ENCODE measurements around the gene C1RL.
A peak's percentile ranks its signal among the peaks of the same experiment; 100 is the strongest.

Gene C1RL, protein sequence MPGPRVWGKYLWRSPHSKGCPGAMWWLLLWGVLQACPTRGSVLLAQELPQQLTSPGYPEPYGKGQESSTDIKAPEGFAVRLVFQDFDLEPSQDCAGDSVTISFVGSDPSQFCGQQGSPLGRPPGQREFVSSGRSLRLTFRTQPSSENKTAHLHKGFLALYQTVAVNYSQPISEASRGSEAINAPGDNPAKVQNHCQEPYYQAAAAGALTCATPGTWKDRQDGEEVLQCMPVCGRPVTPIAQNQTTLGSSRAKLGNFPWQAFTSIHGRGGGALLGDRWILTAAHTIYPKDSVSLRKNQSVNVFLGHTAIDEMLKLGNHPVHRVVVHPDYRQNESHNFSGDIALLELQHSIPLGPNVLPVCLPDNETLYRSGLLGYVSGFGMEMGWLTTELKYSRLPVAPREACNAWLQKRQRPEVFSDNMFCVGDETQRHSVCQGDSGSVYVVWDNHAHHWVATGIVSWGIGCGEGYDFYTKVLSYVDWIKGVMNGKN

DNA sequence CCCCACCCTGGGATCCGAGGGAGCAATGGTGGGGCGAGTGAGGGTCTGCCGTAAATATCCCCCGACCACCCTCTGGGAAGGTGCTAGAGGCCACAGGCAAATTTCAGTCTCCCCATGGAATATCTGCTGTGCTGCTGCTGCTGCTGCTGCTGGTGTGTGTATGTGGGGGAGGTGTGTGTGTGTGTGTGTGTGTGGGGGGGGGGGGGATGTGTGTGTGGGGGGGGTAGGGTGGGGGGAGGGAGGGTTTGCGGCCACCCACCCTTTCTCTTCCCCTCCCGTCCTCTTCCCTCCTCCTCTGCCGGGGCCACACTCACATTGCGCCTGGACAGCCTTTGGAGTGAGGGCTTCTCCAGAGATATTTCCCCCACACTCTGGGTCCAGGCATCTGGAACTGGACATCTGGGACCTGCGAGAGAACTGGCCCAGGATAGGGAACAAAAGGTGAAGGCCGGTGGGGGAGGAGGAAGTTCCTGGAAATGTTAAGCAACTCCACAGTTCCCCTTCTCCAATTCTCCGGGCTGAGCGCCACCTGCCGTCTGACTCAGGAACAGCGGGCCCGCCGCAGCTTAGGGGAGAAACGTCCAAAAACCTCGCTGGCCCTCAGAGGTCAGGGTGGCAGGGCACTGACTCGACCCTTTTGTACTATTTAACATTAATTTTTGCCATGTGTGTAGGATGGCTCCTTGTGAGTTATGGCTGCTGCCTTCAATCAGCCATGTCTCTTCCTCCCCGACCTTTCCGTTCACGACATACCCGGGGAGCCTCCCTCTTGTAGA, at the start of gene C1RL:
C1RL (minus strand) TSS at position 419 of the 776 bp plus-strand sequence; CDS start at position 385, 34 bp downstream.
- H3K4me3 Mint-ChIP-seq = peak within 1 kb of the TSS; percentile 95
- H3K4me1 Mint-ChIP-seq = peaks cover 38% of the 10 kb centered on the region

DNA sequence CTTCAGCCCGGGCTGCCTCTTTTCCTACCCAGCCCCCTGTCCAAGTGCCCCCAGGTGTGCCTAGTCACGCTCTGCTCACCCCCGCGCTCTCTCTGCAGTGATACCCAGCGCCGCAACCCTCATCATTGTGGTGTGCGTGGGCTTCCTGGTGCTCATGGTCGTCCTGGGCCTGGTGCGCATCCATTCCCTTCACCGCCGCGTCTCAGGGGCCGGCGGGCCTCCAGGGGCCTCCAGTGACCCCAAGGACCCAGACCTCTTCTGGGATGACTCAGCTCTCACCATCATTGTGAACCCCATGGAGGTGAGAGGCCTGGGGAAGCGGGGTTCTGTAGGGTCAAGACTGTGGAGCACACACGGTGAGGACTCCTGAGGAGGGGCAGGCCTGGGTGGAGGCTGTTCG, 48.4 kb upstream of the C1RL start:
- Mint-ChIP-seq H3K36me3 (ENCODE audit: low read depth) (no peaks in the 10 kb centered on the region), H3K27me3 (peaks cover 5% of the 10 kb centered on the region), H3K9me3 (no peaks in the 10 kb centered on the region), H3K4me1 (no peaks in the 10 kb centered on the region), H3K4me3 (no peak overlapping the region), H3K27ac (peak overlapping the region; percentile 34)
- no peak for ATAC-seq
- no peak for DNase-seq

More for the DNA sequence above, at the start of gene C1RL:
- H3K9me3 Mint-ChIP-seq = peaks cover 12% of the 10 kb centered on the region
- ATAC-seq (peak; percentile 50), DNase-seq (peak; percentile 94)
- peaks cover 24% of the 10 kb centered on the region for H3K36me3 Mint-ChIP-seq (ENCODE audit: low read depth)
- peak within 1 kb of the TSS; percentile 97 for H3K27ac Mint-ChIP-seq
- H3K27me3 Mint-ChIP-seq = no peaks in the 10 kb centered on the region

DNA sequence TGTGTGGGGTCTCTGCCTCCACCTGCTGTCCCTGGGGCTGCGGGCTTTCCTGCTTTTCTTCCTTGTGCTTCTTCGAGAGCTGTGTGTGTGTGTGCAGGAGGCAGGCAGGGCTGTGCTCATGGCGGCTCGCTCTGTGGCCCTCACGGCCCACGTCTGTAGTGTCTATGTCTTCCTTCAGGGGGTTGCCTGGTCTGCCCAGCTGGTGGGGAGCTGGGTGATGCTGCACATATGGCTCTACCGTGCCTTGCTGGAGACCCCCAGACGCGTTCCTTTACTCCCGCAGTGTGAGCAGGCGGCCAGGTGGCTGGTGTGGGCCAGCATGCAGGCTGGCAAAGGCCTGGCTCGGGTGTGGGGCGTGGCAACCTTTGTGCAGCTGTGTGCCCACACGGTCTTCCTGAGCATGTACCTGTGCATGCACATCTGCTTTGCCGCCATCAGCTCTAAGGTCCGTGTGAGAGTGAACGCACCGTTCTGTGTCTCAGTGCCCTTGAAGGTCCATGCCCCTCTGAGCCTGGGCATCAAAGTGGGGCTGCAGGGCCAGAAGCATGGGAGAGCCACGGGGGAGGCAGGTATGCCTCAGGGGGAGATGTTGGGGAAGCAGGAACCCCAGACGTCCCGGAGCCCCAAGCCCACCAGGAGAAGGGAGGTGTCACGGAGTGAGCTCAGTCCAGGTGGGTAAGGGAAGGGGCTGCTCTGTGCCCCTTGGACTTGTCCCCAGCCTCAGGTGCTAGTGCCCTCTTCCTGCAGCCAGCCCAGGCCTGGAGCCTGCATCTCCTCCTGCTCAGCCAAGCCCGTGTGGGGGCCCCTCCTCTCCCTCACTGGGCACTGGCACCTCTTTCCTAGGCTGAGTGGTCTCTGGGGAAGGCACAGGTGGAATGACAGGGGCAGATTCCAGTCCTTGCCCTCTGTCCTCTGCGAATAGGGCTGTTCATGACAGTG, 47.5 kb upstream of the C1RL start:
- H3K27ac Mint-ChIP-seq = no peak overlapping the region
- DNase-seq = no peak
- no peaks in the 10 kb centered on the region for H3K27me3 Mint-ChIP-seq
- no peak overlapping the region for H3K4me3 Mint-ChIP-seq
- H3K36me3 Mint-ChIP-seq (ENCODE audit: low read depth) = no peaks in the 10 kb centered on the region
- ATAC-seq = no peak
- H3K9me3 Mint-ChIP-seq = no peaks in the 10 kb centered on the region
- no peaks in the 10 kb centered on the region for H3K4me1 Mint-ChIP-seq

DNA sequence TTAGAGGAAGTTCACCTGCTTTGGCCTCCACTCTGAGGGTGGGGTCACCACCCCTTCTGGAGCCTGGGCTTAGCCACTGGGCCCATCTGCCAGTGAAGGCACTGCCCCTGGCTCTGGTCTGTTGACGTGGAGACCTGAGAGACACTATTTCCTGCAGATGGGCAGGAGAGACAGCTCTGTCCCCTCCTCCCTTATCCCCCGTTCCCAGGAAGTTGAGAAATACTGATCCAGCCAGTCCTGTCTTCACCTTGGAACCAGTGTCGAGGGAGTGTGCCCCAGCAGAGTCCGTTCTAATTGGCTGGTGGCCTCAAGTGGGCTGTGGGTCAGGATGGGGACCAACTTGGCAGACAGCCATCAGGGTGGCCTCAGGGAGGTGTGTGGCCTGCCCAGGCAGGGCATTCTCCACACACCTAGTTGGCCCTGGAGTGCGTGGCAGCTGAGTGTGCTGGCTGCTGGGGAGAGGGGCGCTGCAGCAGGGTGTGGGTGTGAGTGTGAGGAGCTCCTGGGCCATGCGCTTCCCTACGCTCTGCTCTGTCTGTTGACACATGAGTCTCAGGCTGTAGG, 46.5 kb upstream of the C1RL start:
- H3K9me3 Mint-ChIP-seq = no peaks in the 10 kb centered on the region
- no peaks in the 10 kb centered on the region for H3K27me3 Mint-ChIP-seq
- no peak overlapping the region for H3K4me3 Mint-ChIP-seq
- DNase-seq = no peak
- H3K4me1 Mint-ChIP-seq = no peaks in the 10 kb centered on the region
- H3K27ac Mint-ChIP-seq = no peak overlapping the region
- ATAC-seq = no peak
- H3K36me3 Mint-ChIP-seq (ENCODE audit: low read depth) = no peaks in the 10 kb centered on the region

DNA sequence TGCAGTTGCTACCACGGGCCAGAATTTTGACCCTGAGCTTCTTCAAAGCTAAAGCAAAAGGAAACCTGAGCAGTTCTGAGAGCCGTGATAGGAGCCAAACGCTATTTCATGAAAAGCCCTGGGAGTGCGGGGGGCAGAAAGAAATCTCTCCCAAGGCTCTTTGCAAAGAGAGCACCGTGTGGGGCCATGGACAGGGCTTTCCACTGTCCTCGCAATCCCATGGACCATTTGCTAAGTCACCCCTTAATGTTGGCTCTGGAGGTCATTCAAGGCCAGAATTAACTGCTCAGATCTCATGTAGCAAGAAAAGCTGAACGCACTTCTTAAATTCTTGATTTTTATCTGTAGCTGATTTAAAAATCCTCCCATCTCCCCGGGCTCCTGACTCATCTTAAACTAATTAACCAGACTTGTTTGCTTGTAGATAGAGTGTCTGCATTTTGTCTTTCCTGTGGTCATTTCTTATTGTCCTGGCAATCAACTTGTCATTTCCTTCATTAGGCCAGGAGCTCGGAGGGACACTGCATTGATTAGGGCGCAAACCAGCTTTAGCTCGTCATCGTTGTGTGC, 46.0 kb upstream of the C1RL start:
- peaks cover under 1% of the 10 kb centered on the region for H3K36me3 Mint-ChIP-seq (ENCODE audit: low read depth)
- H3K4me3 Mint-ChIP-seq = no peak overlapping the region
- H3K27me3 Mint-ChIP-seq = no peaks in the 10 kb centered on the region
- no peak overlapping the region for H3K27ac Mint-ChIP-seq
- no peak for ATAC-seq
- DNase-seq = no peak
- H3K4me1 Mint-ChIP-seq = no peaks in the 10 kb centered on the region
- no peaks in the 10 kb centered on the region for H3K9me3 Mint-ChIP-seq

DNA sequence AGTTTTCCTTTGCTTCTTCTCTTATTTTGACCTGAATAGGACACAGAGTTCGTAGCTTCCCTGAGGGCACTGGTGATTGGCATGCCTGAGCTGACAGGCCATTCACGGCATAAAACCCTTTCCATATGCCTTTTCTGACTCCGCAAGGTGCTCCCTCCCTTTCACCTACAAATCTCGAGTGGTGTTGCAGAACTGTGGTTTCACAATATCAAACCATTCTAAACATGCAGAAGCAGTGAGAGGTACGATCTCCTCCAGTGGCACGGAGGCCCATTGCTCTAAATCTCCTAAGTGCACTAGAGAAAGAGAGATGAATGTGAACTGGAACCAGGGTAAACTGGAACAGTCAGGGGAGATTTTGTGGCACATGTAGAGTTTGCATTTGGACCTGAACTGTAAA, 45.0 kb upstream of the C1RL start:
- no peaks in the 10 kb centered on the region for H3K9me3 Mint-ChIP-seq
- no peaks in the 10 kb centered on the region for H3K27me3 Mint-ChIP-seq
- H3K36me3 Mint-ChIP-seq (ENCODE audit: low read depth) = peaks cover 3% of the 10 kb centered on the region
- no peak overlapping the region for H3K4me3 Mint-ChIP-seq
- H3K27ac Mint-ChIP-seq = no peak overlapping the region
- no peaks in the 10 kb centered on the region for H3K4me1 Mint-ChIP-seq
- no peak for DNase-seq
- ATAC-seq = no peak

DNA sequence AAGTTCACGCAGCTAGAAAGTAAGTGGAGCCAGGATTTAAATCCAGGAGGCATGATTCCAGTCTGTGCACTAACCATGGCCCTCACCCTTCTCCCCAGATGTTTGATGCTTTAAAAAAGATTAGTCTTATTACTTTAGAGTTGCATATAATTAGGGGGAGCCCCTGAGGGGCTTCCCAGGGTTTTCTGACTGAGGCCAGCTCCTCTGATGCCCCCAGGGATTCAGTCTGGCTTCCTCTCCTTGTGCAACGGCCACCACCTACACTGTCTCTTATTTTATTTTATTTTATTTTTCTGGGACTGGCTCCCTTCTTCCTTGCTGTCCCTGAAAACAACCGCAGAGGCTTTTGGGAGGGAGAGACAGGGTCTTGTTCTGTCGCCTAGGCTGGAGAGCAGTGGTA, 43.8 kb upstream of the C1RL start:
- H3K27me3 Mint-ChIP-seq = no peaks in the 10 kb centered on the region
- H3K27ac Mint-ChIP-seq = no peak overlapping the region
- ATAC-seq (no peak), DNase-seq (no peak)
- no peak overlapping the region for H3K4me3 Mint-ChIP-seq
- no peaks in the 10 kb centered on the region for H3K9me3 Mint-ChIP-seq
- H3K36me3 Mint-ChIP-seq (ENCODE audit: low read depth) = peaks cover 3% of the 10 kb centered on the region
- H3K4me1 Mint-ChIP-seq = no peaks in the 10 kb centered on the region

DNA sequence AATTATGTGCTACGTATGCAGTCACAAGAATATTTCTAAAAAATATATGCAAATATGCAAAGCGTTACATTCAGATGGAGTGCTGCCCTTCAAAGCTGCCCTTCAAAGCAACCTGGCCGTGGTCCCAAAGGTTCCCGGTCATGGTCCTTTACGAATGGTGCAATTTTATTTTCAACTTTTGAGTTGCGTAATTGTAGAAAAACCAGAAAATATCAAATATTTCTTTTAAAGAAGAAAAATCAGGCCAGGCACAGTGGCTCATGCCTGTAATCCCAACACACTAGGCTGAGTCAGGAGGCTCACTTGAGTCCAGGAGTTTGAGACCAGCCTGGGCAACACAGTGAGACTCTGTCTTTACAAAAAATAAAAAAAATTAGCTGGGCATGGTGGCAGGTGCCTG, 42.5 kb upstream of the C1RL start:
- peaks cover 4% of the 10 kb centered on the region for H3K36me3 Mint-ChIP-seq (ENCODE audit: low read depth)
- no peaks in the 10 kb centered on the region for H3K27me3 Mint-ChIP-seq
- no peak for DNase-seq
- H3K27ac Mint-ChIP-seq = no peak overlapping the region
- H3K4me1 Mint-ChIP-seq = no peaks in the 10 kb centered on the region
- H3K4me3 Mint-ChIP-seq = no peak overlapping the region
- no peaks in the 10 kb centered on the region for H3K9me3 Mint-ChIP-seq
- no peak for ATAC-seq

DNA sequence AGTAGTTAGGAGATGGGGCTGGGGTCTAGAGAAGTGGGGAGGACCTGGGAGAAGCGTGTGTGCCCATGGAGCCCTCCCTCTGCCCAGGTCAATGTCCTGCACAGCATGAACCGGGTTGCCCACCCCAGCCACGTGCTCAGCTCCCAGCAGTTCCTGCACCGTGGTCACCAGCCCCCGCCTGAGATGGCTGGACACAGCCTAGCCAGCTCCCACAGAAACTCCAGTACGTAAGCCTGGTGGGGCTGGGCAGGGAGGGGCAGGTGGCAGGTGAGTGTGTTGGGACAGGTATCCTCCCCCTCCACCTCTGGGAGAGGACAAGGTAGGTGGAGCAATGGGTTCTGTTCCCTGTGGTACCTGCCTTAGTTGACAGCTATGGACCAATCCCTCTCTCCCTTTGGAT, 41.8 kb upstream of the C1RL start:
- no peaks in the 10 kb centered on the region for H3K9me3 Mint-ChIP-seq

DNA sequence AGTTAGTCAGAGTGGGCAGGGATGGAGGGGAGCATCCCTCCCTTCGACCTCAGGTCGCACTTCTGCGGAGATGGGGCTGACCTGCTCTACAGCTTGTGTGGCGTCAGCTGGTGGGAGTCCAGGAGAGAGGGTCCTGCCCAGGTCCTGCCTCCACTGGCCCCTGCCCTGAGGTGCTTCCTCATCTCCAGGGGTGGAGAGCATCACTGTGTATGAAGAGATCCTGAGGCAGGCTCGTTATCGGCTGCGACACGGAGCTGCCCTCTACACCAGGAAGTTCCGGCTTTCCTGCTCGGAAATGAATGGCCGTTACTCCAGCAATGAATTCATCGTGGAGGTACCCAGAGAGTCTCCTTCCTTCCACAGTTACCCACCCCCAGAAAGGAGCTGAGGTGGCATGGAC, 41.3 kb upstream of the C1RL start:
- Mint-ChIP-seq H3K27me3 (no peaks in the 10 kb centered on the region), H3K4me1 (no peaks in the 10 kb centered on the region), H3K9me3 (no peaks in the 10 kb centered on the region), H3K27ac (no peak overlapping the region), H3K4me3 (no peak overlapping the region), H3K36me3 (ENCODE audit: low read depth) (peaks cover 6% of the 10 kb centered on the region)
- ATAC-seq = no peak
- DNase-seq = no peak

More for the DNA sequence above, 41.8 kb upstream of the C1RL start:
- Mint-ChIP-seq H3K4me1 (no peaks in the 10 kb centered on the region), H3K36me3 (ENCODE audit: low read depth) (peaks cover 6% of the 10 kb centered on the region), H3K27ac (no peak overlapping the region), H3K27me3 (no peaks in the 10 kb centered on the region), H3K4me3 (no peak overlapping the region)
- DNase-seq = no peak
- no peak for ATAC-seq

DNA sequence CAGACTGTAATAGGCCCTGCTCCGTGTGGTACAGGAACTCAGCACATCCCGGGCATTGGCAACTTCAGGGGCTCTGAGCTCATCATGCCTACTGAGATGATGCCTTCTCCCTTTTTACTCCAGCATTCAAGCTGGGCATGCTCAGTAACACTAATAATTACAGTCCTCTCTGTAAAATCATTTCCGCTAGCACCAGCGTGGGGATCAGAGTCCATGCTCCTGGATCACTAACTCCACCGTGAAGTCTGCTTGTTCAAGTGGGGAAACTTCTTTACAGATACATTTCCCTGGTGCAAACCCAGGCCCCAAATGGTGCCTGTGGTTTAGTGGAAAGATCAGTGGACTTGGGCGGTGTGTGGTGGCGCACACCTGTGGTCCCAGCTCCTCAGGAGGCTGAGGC, 37.9 kb upstream of the C1RL start:
- H3K4me3 Mint-ChIP-seq = no peak overlapping the region
- H3K27ac Mint-ChIP-seq = no peak overlapping the region
- no peaks in the 10 kb centered on the region for H3K4me1 Mint-ChIP-seq
- DNase-seq (no peak), ATAC-seq (no peak)
- H3K9me3 Mint-ChIP-seq = no peaks in the 10 kb centered on the region
- peaks cover 8% of the 10 kb centered on the region for H3K36me3 Mint-ChIP-seq (ENCODE audit: low read depth)
- no peaks in the 10 kb centered on the region for H3K27me3 Mint-ChIP-seq

DNA sequence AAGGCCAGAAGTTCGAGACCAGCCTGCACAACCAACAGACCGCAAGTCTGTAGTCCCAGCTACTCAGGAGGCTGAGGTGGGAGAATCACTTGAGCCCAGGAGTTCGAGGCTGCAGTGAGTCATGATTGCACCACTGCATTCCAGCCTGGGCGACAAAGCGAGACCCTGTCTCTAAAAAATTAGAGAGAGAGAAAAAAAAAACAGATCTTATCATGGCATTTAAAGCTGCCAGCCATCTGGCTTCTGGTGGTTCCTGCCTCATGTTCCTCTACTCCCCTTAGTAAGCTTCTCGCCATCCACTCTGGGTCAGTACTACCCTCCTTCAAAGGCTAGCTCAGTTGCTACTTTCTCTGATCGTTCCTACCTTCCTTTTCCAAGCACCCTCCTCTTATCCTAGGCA, 37.2 kb upstream of the C1RL start:
- peaks cover 11% of the 10 kb centered on the region for H3K36me3 Mint-ChIP-seq (ENCODE audit: low read depth)
- H3K9me3 Mint-ChIP-seq = no peaks in the 10 kb centered on the region
- no peaks in the 10 kb centered on the region for H3K4me1 Mint-ChIP-seq
- DNase-seq (no peak), ATAC-seq (no peak)
- no peak overlapping the region for H3K27ac Mint-ChIP-seq
- H3K4me3 Mint-ChIP-seq = no peak overlapping the region
- no peaks in the 10 kb centered on the region for H3K27me3 Mint-ChIP-seq

DNA sequence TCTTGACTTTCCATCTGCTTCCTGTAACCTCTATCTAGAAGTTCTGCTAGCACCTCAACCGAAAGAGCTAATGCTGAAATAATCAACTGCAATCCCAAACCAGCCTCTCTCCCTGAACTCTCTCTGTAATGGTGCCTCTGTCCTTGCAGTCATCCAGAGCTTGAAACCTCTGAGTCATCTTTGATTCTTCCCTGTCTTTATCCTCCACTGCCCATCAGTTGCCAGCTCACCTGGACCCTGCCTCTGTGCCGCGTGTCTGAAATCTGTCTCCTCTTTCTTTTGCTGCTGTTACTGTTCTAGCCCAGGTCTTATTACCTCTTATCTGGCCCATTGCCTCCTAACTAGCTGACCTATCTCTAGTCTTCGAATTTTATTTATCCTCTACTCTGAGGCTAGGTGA, 36.7 kb upstream of the C1RL start:
- no peaks in the 10 kb centered on the region for H3K9me3 Mint-ChIP-seq
- no peak for ATAC-seq
- H3K27me3 Mint-ChIP-seq = no peaks in the 10 kb centered on the region
- peaks cover 11% of the 10 kb centered on the region for H3K36me3 Mint-ChIP-seq (ENCODE audit: low read depth)
- no peaks in the 10 kb centered on the region for H3K4me1 Mint-ChIP-seq
- no peak overlapping the region for H3K27ac Mint-ChIP-seq
- no peak for DNase-seq
- no peak overlapping the region for H3K4me3 Mint-ChIP-seq

Measured in activated naive CD8-positive, alpha-beta T cell treated with anti-CD3 and anti-CD28 coated beads, Interleukin-2, amount 50 U/mL, for 24 hours (primary cell).